GM12872 (cell line): ENCODE data around the gene ERLEC1.

Experiments used
- TF ChIP-seq, protein P1 (sequence below): IDR thresholded peaks from 3 replicates; pipeline ENCODE4 v1.5.1; 2011; ENCODE audit warnings: low read depth, mild to moderate bottlenecking, low read length, moderate library complexity; ENCODE audit not compliant: insufficient read depth

Gene ERLEC1

DNA sequence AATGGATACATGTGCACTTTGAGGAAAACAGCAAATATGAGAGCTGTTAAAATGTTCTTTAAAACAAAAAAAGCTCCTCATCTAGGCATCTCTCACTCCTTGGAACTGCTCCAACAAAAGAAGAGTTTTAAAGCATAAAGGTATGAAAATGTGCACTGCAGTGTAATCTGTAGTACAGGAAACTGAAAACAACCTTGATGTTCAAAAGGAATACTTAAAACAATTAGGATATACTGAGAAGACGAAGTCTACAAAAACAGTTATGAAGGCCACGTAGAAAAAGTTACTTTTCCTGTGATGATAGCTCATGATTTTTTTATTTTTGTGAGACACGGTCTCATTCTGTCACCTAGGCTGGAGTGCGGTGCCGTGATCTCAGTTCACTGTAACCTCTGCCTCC, 75.0 kb downstream of the ERLEC1 start:
- TF ChIP-seq, protein P1, sequence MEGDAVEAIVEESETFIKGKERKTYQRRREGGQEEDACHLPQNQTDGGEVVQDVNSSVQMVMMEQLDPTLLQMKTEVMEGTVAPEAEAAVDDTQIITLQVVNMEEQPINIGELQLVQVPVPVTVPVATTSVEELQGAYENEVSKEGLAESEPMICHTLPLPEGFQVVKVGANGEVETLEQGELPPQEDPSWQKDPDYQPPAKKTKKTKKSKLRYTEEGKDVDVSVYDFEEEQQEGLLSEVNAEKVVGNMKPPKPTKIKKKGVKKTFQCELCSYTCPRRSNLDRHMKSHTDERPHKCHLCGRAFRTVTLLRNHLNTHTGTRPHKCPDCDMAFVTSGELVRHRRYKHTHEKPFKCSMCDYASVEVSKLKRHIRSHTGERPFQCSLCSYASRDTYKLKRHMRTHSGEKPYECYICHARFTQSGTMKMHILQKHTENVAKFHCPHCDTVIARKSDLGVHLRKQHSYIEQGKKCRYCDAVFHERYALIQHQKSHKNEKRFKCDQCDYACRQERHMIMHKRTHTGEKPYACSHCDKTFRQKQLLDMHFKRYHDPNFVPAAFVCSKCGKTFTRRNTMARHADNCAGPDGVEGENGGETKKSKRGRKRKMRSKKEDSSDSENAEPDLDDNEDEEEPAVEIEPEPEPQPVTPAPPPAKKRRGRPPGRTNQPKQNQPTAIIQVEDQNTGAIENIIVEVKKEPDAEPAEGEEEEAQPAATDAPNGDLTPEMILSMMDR, result no peak

DNA sequence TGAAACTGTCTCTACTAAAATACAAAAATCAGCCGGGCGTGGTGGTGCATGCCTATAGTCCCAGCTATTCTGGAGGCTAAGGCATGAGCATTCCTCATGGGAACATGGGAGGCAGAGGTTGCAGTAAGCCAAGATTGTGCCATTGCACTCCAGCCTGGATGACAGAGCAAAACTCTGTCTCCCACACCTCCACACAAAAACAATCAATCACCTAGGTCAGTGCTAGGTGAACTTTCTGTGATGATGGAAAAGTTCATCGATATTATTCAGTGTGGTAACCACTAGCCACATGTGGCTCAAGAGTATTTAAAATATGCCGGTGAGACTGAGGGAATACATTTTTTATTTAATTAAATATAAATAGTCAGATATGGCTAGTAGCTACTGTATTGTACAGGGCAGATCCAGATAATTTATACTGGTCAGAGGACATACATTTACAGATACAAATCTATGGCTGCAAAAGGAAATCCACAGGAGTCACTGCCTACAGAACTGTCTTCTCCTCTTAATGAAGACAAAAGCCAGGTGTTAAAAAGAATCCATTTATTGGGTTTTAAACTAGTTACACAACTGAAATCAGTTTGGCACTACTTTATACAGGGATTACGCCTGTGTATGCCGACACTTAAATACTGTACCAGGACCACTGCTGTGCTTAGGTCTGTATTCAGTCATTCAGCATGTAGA, 76.8 kb downstream of the ERLEC1 start:
- TF ChIP-seq, protein P1, result no peak

DNA sequence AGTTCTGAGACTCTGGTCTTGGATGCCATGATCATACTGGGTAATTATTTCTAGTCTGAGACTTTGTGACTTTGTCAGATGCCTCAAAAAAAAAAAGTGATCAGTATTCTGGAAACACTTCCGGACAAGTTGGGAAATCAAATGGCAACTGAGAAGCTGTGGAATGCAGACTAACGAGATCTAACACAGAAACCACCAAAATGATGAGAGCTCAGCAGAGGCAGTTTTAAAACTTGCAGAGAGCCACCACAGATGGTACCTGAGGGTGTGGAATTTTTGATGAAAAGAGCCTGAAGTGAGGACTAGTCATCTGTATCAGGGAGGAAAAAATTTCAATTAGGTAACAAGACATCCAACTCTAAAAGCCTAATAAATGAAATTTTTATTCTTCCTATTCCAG, 78.4 kb downstream of the ERLEC1 start:
- TF ChIP-seq, protein P1, result no peak

DNA sequence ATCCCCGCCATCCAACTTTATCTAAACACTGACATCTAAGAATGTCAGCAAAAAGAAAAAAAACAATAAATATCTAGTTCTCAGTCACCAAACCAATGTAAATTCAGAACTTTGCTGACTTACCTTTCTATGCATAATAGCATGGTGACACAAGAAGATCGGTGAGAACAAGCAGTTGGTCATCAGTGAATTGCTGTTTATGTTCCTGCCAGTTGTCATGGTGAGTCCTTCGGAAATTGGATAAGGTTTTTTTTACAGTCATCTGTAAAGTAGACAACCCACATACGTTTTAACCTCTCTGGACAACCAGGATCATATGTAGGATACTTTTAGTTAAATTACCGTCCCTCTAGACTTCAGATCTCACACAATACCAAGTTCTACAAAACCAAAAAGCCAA, 79.1 kb downstream of the ERLEC1 start:
- TF ChIP-seq, protein P1, result no peak

DNA sequence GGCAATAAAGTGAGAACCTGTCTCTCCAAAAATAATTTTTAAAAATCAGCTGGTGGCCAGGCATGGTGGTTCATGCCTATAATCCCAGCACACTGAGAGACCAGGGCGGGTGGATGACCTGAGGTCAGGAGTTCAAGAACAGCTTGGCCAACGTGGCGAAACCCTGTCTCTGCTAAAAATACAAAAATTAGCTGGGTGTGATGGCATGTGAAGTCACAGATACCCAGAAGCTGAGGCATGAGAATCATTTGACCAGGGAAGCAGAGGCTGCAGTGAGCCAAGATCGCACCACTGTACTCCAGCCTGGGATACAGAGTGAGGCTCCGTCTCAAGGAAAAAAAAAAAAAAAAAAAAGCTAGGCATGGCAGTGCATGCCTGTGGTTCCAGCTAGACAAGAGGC, 80.3 kb downstream of the ERLEC1 start:
- TF ChIP-seq, protein P1, result no peak

DNA sequence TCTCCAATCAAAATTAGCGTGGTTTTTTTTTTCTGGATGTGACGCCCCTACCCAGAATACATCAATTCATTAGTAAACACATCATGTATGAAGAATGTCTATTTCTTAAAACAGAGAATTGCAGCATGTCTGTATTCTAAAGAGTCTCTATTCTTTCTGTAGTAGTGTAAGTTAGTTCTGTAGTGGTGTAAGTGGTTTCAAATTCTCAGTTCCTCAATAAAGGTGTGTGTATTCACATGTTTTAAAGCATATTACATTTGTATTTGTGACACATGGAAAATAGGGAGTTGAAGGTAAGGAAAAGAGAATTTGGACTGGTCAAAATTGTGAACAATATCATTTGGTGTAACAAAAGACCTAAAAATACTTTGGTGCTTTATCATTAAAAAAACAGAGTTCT, 80.9 kb downstream of the ERLEC1 start:
- TF ChIP-seq, protein P1, result no peak
